ENCODE data around the gene TTC7B.

TTC7B gene

GRCh38 chr14:90605430-90605829 lies 210.8 kb downstream of the TTC7B start:
- Mint-ChIP-seq H3K27ac (no peak overlapping the region), H3K36me3 (no peaks in the 10 kb centered on the region), H3K27me3 (no peaks in the 10 kb centered on the region), H3K4me3 (no peak overlapping the region), H3K4me1 (no peaks in the 10 kb centered on the region), H3K9me3 (no peaks in the 10 kb centered on the region)

DNA sequence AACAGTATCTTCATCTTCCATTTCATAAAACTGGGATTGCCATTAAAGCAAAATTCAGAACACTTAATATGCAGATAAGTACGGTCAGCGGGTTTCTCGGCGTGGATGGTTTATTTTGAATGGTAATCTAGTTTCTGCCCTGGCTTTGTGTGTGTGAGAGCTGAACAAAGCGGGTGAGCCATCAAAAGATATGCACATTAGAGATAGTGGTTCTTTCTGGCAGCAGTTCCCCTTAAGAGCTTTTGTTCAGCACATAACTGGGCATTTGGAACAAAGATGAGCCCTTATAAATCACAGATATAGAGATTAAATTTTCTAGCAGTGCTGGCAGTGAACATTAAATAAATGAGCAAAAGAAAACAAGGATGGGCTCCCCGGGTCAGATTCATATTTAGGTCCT lies 211.9 kb downstream of the TTC7B start:
- no peak overlapping the region for H3K4me3 Mint-ChIP-seq
- H3K4me1 Mint-ChIP-seq = no peaks in the 10 kb centered on the region
- H3K27ac Mint-ChIP-seq = no peak overlapping the region
- H3K36me3 Mint-ChIP-seq = no peaks in the 10 kb centered on the region
- H3K27me3 Mint-ChIP-seq = no peaks in the 10 kb centered on the region
- no peaks in the 10 kb centered on the region for H3K9me3 Mint-ChIP-seq

- H3K27ac Mint-ChIP-seq = no peak overlapping the region
- H3K4me3 Mint-ChIP-seq = no peak overlapping the region
- no peaks in the 10 kb centered on the region for H3K36me3 Mint-ChIP-seq
- H3K27me3 Mint-ChIP-seq = no peaks in the 10 kb centered on the region
- no peaks in the 10 kb centered on the region for H3K9me3 Mint-ChIP-seq
- no peaks in the 10 kb centered on the region for H3K4me1 Mint-ChIP-seq
Measured at GRCh38 chr14:90603841-90604240, 212.4 kb downstream of the TTC7B start.

- Mint-ChIP-seq H3K4me3 (no peak overlapping the region), H3K4me1 (no peaks in the 10 kb centered on the region), H3K27ac (no peak overlapping the region), H3K9me3 (no peaks in the 10 kb centered on the region), H3K36me3 (no peaks in the 10 kb centered on the region), H3K27me3 (no peaks in the 10 kb centered on the region)
Measured at GRCh38 chr14:90603336-90603735, 212.9 kb downstream of the TTC7B start.

DNA sequence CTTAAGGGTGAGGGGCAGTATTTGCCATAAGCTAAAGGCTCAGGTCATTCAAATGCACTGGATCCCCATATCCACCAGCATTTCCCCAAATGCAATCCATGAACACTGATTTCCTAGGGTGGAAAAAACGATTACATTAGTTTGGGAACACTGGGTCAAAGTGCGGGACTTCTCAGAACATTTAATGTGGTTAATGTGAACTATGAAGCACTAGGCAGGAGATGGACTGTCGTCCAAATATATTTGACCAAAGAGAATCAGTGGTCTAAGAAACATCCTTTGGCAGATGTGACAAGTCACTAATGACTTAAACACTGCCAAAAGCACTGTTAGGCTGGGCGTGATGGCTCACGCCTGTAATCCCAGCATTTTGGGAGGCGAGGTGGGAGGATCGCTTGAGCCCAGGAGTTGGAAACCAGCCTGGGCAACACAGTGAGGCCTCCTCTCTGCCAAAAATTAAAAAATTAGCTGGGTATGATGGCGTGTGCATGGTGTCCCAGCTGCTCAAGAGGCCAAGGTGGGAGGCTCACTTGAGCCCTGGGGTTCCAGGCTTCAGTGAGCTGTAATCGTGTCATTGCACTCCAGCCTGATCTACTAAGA lies 214.0 kb downstream of the TTC7B start:
- Mint-ChIP-seq H3K36me3 (no peaks in the 10 kb centered on the region), H3K4me1 (no peaks in the 10 kb centered on the region), H3K9me3 (no peaks in the 10 kb centered on the region), H3K27me3 (no peaks in the 10 kb centered on the region), H3K27ac (no peak overlapping the region), H3K4me3 (no peak overlapping the region)

DNA sequence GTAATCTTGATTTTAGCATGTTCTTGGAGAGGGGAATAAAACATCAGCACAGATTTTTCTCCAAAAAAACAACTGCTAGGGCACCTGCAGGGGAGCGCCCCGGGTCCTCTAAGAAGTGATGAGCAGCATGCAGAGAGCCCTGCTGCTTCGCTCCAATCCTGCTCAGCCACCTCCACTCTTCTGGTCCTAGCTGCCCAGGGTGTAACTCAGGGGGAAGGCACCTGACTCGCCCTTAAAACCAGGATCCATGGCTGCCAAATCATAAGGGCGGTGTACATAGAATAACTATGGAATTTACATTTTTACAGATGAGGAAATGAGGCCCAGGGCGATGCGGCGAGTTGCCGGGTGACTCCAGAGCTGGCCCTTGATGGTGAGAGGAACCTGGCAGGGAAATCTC lies 214.7 kb downstream of the TTC7B start:
- Mint-ChIP-seq H3K4me1 (no peaks in the 10 kb centered on the region), H3K4me3 (no peak overlapping the region), H3K27ac (no peak overlapping the region), H3K36me3 (no peaks in the 10 kb centered on the region), H3K27me3 (no peaks in the 10 kb centered on the region), H3K9me3 (no peaks in the 10 kb centered on the region)

DNA sequence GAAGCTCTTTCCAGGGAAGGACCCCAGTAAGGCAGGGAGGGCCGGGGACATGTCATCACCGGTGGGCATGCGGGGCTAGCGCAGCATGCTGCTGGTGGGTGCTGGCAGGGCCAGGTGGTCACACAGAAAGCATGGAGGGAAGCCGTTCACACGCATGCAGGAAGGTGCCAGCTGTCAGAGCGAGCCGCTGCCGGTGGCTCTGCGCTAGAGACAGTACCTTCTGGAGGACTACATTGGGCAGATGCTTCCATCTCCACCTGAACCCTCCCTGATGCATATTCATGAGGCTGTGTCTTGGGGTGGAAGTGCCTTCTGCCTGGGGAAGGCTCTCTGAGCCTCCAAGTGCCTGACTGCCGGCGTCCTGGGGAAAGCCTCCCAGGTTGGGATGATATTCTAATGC lies 215.6 kb downstream of the TTC7B start:
- Mint-ChIP-seq H3K36me3 (no peaks in the 10 kb centered on the region), H3K27ac (no peak overlapping the region), H3K27me3 (no peaks in the 10 kb centered on the region), H3K4me1 (no peaks in the 10 kb centered on the region), H3K4me3 (no peak overlapping the region), H3K9me3 (no peaks in the 10 kb centered on the region)

DNA sequence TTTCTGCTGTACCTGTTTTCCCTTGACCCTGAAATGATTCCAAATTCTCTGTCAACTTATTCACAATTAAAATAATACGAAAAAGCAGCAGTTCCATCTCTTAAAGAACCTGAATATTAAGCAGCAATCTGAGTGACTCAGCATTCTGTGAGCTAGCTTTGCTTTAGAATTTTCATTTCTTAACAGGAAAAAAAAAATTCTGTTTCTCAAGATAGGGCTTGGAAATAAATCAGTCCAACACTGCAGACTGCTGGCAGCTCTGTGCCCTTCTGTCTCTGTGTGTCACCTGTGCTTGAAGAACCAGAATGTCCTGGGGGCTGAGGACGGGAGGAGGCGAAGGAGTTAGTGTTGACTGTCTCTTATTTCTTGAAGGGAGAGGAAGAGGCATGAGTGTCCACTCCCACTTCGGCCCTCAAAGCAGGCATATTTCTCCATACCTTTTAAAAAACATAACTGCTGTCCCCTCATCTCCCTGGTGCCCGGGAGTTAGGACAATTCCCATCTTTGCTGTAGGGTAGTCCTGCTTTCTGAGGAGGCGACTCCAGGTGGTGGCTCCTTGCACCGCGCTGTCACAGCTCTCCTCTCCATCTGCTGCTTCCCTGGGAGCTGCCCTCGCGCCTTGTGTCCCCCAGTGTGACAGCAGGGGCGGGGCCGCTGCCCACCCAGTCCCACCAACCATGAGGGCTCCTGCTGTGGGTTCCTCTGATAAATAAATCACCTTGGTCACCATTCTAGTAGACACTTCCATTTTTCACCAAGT lies 216.3 kb downstream of the TTC7B start:
- no peaks in the 10 kb centered on the region for H3K36me3 Mint-ChIP-seq
- no peaks in the 10 kb centered on the region for H3K9me3 Mint-ChIP-seq
- H3K4me1 Mint-ChIP-seq = no peaks in the 10 kb centered on the region
- no peak overlapping the region for H3K27ac Mint-ChIP-seq
- H3K4me3 Mint-ChIP-seq = no peak overlapping the region
- no peaks in the 10 kb centered on the region for H3K27me3 Mint-ChIP-seq

GRCh38 chr14:90599339-90599738 lies 216.9 kb downstream of the TTC7B start:
- H3K4me1 Mint-ChIP-seq = no peaks in the 10 kb centered on the region
- no peak overlapping the region for H3K27ac Mint-ChIP-seq
- no peaks in the 10 kb centered on the region for H3K27me3 Mint-ChIP-seq
- no peaks in the 10 kb centered on the region for H3K9me3 Mint-ChIP-seq
- no peaks in the 10 kb centered on the region for H3K36me3 Mint-ChIP-seq
- H3K4me3 Mint-ChIP-seq = no peak overlapping the region

GRCh38 chr14:90597961-90598360 lies 218.3 kb downstream of the TTC7B start:
- H3K4me1 Mint-ChIP-seq = no peaks in the 10 kb centered on the region
- no peak overlapping the region for H3K4me3 Mint-ChIP-seq
- H3K36me3 Mint-ChIP-seq = no peaks in the 10 kb centered on the region
- H3K27ac Mint-ChIP-seq = no peak overlapping the region
- H3K9me3 Mint-ChIP-seq = no peaks in the 10 kb centered on the region
- H3K27me3 Mint-ChIP-seq = no peaks in the 10 kb centered on the region

GRCh38 chr14:90596733-90597132 lies 219.5 kb downstream of the TTC7B start:
- Mint-ChIP-seq H3K4me1 (no peaks in the 10 kb centered on the region), H3K27me3 (no peaks in the 10 kb centered on the region), H3K36me3 (no peaks in the 10 kb centered on the region), H3K4me3 (no peak overlapping the region), H3K27ac (no peak overlapping the region), H3K9me3 (no peaks in the 10 kb centered on the region)

DNA sequence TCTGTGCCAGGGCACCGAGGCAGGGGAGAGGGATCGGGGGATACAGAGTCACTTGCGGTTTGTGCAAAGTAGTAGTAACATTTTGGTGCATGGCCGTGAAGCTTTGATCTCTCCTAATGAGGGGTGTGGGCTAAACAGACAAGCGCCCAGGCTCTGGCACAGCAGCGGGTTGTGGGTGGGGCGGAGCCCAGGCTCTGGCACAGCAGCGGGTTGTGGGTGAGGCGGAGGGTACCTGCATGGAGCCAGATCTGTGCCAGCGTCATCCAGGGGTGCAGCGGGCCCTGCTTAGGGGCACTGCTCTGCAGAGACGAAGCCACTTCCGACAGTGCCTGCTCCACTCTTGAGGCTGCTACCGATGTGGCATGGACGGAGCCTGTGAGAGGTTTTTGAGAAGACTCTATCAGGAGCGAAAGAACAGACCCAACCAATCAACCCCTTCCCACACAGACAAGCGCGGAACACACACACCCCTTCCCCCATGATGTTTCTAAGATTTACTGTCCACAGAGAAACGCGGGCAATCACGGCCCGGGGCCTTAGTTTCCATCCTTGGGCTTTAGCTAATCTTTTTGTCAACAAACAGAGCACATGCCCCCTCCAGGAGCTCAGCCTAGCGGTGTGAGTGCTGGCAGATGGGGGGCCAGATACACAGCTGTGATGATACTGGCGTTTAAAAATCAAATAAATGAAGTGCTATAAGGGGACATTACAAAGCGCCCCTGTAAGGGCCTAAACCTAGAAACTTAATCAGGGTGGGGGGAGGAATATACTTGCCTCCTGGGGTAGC lies 222.8 kb downstream of the TTC7B start:
- Mint-ChIP-seq H3K4me3 (no peak overlapping the region), H3K27me3 (no peaks in the 10 kb centered on the region), H3K36me3 (no peaks in the 10 kb centered on the region), H3K4me1 (no peaks in the 10 kb centered on the region), H3K9me3 (no peaks in the 10 kb centered on the region), H3K27ac (no peak overlapping the region)

DNA sequence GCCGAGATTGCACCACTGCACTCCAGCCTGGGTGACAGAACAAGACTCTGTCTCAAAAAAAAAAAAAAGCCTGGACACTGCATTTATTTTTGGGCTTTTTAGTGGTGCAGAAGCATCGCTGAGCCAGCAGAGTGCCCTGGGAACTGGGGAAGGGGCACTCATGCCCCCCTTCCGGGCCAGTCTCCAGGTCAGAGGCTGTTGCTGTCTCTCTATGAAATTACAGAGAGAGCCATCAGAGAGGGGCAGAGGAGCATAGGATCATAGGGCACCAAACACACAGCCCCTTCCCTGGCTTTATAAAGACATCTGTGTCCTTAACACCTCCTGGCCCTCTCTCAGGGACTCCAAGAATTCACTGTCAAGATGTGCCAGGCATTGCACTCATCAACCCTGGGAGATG lies 223.6 kb downstream of the TTC7B start:
- H3K27ac Mint-ChIP-seq = no peak overlapping the region
- H3K27me3 Mint-ChIP-seq = no peaks in the 10 kb centered on the region
- H3K4me1 Mint-ChIP-seq = no peaks in the 10 kb centered on the region
- no peak overlapping the region for H3K4me3 Mint-ChIP-seq
- H3K36me3 Mint-ChIP-seq = no peaks in the 10 kb centered on the region
- H3K9me3 Mint-ChIP-seq = no peaks in the 10 kb centered on the region

DNA sequence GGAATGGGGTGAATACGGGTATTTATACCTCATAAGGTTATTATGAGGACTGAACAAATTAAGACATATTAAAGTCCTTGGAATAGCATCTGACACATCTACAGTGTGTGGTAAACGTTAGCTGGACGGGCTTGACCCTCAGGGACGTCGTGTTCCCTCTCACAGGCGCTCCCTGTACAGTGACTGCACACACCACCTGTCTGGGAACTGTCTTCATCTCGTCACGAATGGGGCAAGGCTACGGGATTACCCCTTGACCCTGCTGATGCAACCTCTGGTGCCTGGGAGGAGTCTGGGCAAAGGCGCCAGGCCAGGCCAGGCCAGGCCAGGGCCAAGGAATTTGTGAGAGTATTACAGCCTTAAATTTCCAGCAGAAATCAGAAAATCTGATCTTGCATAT lies 228.3 kb downstream of the TTC7B start:
- Mint-ChIP-seq H3K27ac (no peak overlapping the region), H3K36me3 (no peaks in the 10 kb centered on the region), H3K27me3 (no peaks in the 10 kb centered on the region), H3K9me3 (no peaks in the 10 kb centered on the region), H3K4me3 (no peak overlapping the region), H3K4me1 (no peaks in the 10 kb centered on the region)

GRCh38 chr14:90587252-90587910 lies 228.8 kb downstream of the TTC7B start:
- H3K27me3 Mint-ChIP-seq = no peaks in the 10 kb centered on the region
- H3K9me3 Mint-ChIP-seq = no peaks in the 10 kb centered on the region
- H3K27ac Mint-ChIP-seq = no peak overlapping the region
- H3K4me1 Mint-ChIP-seq = no peaks in the 10 kb centered on the region
- H3K4me3 Mint-ChIP-seq = no peak overlapping the region
- H3K36me3 Mint-ChIP-seq = no peaks in the 10 kb centered on the region

DNA sequence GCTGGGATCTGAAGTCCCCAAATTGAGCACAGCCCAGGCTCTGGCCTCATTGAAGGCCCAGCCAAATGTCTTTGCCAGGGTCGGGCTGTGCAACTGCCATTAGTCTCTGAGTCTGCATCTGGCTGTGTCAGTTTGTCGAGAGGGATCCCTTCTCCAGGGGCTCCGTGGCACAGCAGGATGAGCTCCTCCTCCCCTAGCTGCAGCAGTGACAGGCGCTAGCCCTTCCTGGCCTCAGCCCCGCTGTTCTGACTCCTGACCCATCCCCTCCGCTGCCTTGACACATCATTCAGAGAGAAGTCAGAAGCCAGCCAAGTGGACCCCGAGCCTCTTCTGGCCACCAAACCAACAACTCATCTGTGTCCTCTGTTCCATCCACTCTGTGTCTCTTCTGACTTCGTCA lies 231.1 kb downstream of the TTC7B start:
- Mint-ChIP-seq H3K27me3 (no peaks in the 10 kb centered on the region), H3K36me3 (no peaks in the 10 kb centered on the region), H3K4me1 (no peaks in the 10 kb centered on the region), H3K4me3 (no peak overlapping the region), H3K27ac (no peak overlapping the region), H3K9me3 (no peaks in the 10 kb centered on the region)
